Adipocyte (in vitro differentiated cells): ENCODE results near the gene LIPM.
A peak's percentile ranks its signal among the peaks of the same experiment; 100 is the strongest.
"Not testable (repeated sequence)": the region's sequence is repeated elsewhere in the genome, so short reads cannot be mapped to it uniquely, and the experiment has no call there.

Experiments used
- DNase-seq: peaks from one replicate; pipeline ENCODE4 v3.0.0-alpha.2; 2015; ENCODE audit warnings: low read depth
- H3K27me3 ChIP-seq: replicated peaks from 2 replicates; pipeline ENCODE4 v1.7.0; 2013; ENCODE audit warnings: mild to moderate bottlenecking, low read length, moderate library complexity; ENCODE audit not compliant: control insufficient read depth, insufficient read depth
- H3K36me3 ChIP-seq: 2 replicates; pipeline ENCODE4 v1.7.0; 2013; ENCODE audit warnings: low read length, mild to moderate bottlenecking, moderate library complexity; ENCODE audit not compliant: control insufficient read depth, insufficient read depth, severe bottlenecking
- H3K4me1 ChIP-seq: 2 replicates; pipeline ENCODE4 v1.7.0; 2013; ENCODE audit warnings: mild to moderate bottlenecking, low read length, moderate library complexity; ENCODE audit not compliant: control insufficient read depth, insufficient read depth
- H3K4me3 ChIP-seq: 2 replicates; pipeline ENCODE4 v1.7.0; 2013; ENCODE audit warnings: mild to moderate bottlenecking, low read length, moderate library complexity
- H3K9ac ChIP-seq: 2 replicates; pipeline ENCODE4 v1.7.0; 2013; ENCODE audit warnings: mild to moderate bottlenecking, low read length, moderate library complexity
- H3K9me3 ChIP-seq: 2 replicates; pipeline ENCODE4 v1.7.0; 2013; ENCODE audit warnings: mild to moderate bottlenecking, low read length, moderate library complexity; ENCODE audit not compliant: control insufficient read depth

The LIPM gene

DNA sequence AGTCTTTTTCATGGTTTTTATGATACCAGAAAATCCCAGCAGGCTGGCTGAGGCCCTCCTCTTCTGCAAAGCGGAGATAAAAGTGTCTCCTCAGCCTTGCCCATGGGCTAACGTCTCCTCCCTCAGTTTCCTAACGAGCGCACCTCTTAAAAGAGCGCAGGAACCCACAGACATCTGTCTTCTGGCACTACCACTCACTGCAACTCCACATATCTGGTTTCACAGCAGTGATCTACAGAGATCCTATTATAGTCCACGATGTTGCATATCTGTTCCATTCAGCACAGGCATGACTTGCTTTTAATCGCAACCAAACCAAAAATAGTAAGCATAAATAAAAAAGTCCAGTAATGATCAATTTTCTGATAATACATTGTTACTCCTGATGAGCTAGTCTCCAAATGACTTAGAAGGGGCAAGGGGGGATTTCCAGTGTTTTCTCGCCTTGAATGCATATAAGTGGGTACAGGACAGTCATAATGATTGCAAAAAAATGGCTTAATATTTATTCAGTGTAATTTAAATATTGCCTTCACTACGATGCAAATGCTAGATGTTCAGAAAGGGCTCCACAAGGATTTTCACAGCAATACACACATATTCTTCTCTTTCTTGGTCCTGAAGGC lies 28.2 kb downstream of the LIPM start:
- Histone ChIP-seq H3K4me1 (peaks cover 5% of the 10 kb centered on the region), H3K9me3 (no peaks in the 10 kb centered on the region), H3K4me3 (no peak overlapping the region), H3K36me3 (no peaks in the 10 kb centered on the region), H3K27me3 (no peaks in the 10 kb centered on the region), H3K9ac (no peak overlapping the region)
- DNase-seq = no peak

DNA sequence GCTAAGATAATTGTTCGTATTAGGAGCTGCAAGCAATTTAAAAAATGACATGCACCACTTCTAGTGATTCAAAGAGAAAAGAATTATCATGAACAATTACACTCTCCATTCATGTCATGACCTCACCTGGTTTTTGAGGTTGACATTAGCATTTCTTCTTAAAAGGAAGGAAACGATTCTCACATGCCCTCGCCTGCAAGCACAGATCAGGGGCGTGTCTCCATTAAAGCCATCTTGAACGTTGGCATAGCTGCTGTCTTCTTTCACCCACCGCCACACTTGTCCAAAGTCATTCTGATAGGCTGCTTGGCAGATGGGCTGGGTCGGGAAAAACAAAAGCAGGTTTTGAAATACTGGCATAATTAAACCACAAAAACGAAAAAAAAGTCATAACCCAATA lies 29.2 kb downstream of the LIPM start:
- Histone ChIP-seq H3K9ac (no peak overlapping the region), H3K4me1 (peaks cover 5% of the 10 kb centered on the region), H3K27me3 (no peaks in the 10 kb centered on the region), H3K4me3 (no peak overlapping the region), H3K9me3 (no peaks in the 10 kb centered on the region), H3K36me3 (no peaks in the 10 kb centered on the region)
- no peak for DNase-seq

DNA sequence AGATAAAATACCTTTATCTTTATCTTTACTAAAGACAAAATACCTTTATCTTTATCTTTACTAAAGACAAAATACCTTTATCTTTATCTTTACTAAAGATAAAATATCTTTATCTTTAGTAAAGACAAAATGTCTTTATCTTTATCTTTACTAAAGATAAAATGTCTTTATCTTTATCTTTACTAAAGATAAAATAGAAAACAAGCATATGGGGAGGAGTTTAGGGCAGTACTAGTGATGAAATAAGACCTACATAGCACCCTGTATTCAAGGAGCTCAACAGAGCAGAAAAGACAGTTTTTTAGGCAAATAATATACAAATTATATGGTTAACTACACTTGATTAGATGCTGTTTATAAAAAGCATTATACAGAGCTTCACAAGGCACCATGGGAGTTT lies 29.8 kb downstream of the LIPM start:
- no peak for DNase-seq
- Histone ChIP-seq H3K4me3 (no peak overlapping the region), H3K4me1 (peaks cover 5% of the 10 kb centered on the region), H3K27me3 (no peaks in the 10 kb centered on the region), H3K9ac (no peak overlapping the region), H3K36me3 (no peaks in the 10 kb centered on the region), H3K9me3 (no peaks in the 10 kb centered on the region)

DNA sequence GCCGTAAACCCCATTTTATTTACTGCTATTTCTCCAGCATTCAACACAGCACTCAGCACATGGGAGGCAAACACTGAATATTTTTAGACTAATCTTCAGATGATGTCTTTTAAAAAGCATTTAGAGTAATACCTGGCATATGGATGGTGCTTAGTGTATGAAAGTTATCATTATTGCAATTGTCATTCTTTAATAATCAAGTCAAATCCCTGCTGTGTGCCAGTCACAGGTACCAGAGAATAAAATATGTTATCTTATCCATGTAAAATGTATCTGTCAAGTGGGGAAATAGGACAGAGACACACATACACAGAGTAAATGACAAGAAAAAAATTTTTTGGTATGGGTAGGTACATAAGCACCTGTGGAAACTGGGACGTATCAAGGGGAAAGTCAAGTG lies 30.6 kb downstream of the LIPM start:
- Histone ChIP-seq H3K9ac (no peak overlapping the region), H3K36me3 (no peaks in the 10 kb centered on the region), H3K4me3 (no peak overlapping the region), H3K9me3 (no peaks in the 10 kb centered on the region), H3K27me3 (no peaks in the 10 kb centered on the region), H3K4me1 (peaks cover 3% of the 10 kb centered on the region)
- no peak for DNase-seq

DNA sequence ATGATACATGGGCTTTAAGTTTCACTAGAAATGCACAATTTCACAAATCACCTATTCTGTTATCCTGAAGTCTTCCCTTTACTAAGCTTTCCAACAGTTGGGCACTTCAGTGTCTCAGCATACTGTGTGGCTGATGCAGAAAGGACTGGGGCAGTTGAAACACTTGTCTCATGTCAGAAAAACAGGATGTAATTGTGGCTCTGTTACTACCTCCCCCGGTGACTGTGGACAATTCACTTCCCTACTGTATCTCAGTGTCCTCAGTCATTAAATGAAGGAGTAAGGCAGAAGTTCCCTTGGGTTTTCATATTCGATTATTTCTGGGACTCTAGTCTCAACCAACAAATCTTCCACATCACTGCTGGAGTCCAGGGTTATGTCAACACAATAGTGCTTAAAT lies 31.2 kb downstream of the LIPM start:
- Histone ChIP-seq H3K9ac (no peak overlapping the region), H3K4me1 (no peaks in the 10 kb centered on the region)
- DNase-seq = no peak

DNA sequence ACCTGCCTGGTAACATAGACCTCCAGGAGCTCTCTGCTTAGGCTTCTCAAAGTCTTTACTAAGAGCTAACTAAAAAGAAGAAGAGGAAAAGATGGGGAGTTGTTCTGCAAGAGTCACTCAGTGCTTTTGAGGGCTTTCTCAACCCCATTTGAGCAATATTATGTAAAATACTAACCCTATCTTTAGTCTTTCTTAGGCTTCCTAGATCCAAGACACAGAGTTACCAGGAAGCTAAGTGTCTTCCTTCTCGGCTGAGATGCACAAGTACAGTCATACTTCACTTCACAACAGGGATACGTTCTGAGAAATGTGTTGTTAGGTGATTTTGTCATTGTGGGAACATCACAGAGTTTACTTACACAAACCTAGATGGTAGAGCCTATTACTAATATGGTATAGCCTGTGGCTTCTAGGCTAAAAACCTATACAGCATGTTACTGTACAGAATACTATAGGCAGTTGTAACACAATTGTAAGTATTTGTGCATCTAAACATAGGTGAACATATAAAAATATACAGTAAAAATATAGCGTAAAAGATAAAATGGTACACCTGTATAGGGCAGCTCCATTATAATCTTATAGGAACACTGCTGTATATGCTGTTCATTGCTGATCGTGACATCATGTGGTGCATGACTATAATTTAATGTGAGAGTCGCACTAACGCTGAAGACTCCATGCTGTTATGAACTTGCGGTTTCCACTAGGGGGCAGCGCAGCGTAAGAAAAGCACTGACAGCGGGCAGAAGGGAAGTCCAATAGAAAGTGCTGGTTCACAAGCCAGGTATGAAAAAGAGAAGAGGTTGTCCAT lies 32.8 kb downstream of the LIPM start:
- H3K9ac ChIP-seq = no peak overlapping the region
- no peaks in the 10 kb centered on the region for H3K36me3 ChIP-seq
- H3K27me3 ChIP-seq = no peaks in the 10 kb centered on the region
- peak; percentile 96 for DNase-seq
- no peaks in the 10 kb centered on the region for H3K4me1 ChIP-seq
- no peaks in the 10 kb centered on the region for H3K9me3 ChIP-seq
- no peak overlapping the region for H3K4me3 ChIP-seq

More for the DNA sequence above, 31.2 kb downstream of the LIPM start:
- no peaks in the 10 kb centered on the region for H3K27me3 ChIP-seq
- H3K9me3 ChIP-seq = no peaks in the 10 kb centered on the region
- no peak overlapping the region for H3K4me3 ChIP-seq
- H3K36me3 ChIP-seq = no peaks in the 10 kb centered on the region

DNA sequence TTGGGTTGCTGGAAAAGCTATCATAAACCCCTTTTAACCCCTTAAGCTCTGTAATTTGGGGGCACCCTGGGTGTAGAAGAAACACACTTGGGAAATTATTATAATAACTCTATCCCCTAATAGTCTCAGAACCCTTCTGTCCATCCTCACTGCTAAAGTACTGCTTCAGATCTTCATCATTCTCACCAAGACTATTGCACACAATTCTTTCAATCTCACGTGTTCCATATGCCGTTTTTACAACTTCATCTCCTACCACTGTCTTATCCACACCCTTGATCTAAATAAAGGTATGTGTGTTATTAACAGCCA lies 33.3 kb downstream of the LIPM start:
- Histone ChIP-seq H3K36me3 (no peaks in the 10 kb centered on the region), H3K9ac (no peak overlapping the region), H3K4me3 (no peak overlapping the region), H3K4me1 (no peaks in the 10 kb centered on the region), H3K9me3 (no peaks in the 10 kb centered on the region), H3K27me3 (no peaks in the 10 kb centered on the region)
- DNase-seq = no peak

DNA sequence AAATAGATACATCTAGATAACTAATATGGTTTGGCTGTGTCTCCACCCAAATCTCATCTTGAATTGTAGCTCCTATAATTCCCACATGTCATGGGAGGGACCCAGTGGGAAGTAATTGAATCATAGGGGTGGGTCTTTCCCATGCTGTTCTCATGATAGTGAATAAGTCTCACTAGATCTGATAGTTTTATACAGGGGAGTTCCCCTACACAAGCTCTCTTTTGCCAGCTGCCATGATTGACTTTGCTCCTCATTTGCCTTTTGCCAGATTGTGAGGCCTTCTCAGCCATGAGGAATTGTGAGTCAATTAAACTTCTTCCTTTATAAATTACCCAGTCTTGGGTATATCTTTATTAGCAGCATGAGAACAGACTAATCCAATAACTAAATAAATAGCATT lies 35.1 kb downstream of the LIPM start:
- H3K4me1 ChIP-seq, H3K36me3 ChIP-seq, H3K9me3 ChIP-seq, DNase-seq, H3K9ac ChIP-seq, H3K4me3 ChIP-seq, H3K27me3 ChIP-seq: not testable (repeated sequence)

DNA sequence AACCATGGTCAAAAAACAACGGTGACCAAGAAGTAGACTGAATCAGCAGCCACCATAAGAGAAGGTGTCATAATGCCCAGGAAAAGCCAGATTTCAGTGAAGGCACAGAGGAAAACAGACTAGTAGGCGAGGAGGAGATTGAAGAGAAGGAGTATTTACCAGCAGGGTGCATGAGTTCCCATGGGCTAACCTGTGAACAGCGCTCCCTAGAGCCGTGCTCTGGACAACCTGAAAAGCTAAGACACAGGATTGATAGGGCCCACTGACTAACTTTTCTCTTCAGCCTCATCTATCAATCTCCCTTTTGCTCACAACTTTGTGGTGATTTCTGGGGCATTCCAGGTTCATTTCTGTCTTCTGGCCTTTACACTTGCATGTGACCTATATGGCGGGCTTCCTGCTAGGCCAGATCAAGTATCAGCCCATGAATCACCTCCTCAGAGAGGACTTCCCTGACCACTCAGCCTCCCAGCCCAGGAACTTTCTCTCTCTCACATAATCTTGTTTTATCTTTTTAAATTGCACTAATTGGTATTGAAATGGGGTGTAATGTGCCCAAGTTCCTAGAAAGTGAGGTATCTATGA lies 36.3 kb downstream of the LIPM start:
- Histone ChIP-seq H3K4me1 (no peaks in the 10 kb centered on the region), H3K36me3 (no peaks in the 10 kb centered on the region), H3K4me3 (no peak overlapping the region), H3K9ac (no peak overlapping the region), H3K9me3 (no peaks in the 10 kb centered on the region), H3K27me3 (no peaks in the 10 kb centered on the region)
- DNase-seq = no peak

DNA sequence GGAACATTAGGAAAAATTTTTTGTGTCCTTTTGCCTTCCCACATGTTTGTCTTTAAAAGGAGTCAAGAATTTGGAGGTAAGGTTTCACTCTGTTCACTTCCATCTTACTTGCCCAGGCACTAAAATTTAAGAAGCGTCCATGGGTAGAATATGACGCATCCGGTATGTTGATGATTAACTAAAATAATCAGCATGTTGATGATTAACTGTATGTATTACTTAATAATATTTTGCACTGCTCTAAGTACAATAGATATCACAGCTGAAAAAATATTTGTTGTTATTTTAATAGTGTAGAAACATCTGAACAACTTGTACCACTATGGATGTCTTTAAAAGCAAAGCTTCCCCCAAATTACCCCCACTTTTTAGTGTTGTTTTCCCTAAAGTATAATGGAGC lies 37.6 kb downstream of the LIPM start:
- Histone ChIP-seq H3K9me3 (no peaks in the 10 kb centered on the region), H3K4me1 (no peaks in the 10 kb centered on the region), H3K9ac (no peak overlapping the region), H3K36me3 (no peaks in the 10 kb centered on the region), H3K27me3 (no peaks in the 10 kb centered on the region), H3K4me3 (no peak overlapping the region)
- DNase-seq = no peak

DNA sequence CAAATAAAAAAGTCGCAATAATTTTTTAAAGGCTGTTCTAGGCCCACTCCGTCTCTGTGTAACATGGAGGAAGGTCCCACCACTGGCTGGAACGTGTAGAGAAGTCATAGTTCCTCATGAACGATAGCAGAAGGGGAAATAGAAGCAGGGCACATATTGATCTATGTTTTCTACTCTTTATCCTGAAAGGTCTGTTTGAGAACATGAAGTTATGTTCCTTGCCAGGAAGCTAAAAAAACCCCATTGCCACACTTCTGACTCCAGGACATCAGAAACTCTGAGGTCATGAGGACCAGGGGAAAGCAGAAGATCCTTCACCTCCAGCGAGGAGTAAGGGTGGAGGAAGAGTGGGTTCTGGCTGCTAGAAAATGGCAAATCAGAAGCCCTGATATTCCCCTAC lies 38.4 kb downstream of the LIPM start:
- no peak for DNase-seq
- no peak overlapping the region for H3K9ac ChIP-seq
- H3K4me1 ChIP-seq = no peaks in the 10 kb centered on the region
- H3K27me3 ChIP-seq = no peaks in the 10 kb centered on the region
- H3K9me3 ChIP-seq = no peaks in the 10 kb centered on the region
- H3K4me3 ChIP-seq = no peak overlapping the region
- no peaks in the 10 kb centered on the region for H3K36me3 ChIP-seq
